GM19043 (cell line): Measurements from ENCODE around the gene LCT.
"Not testable (repeated sequence)": the region's sequence is repeated elsewhere in the genome, so short reads cannot be mapped to it uniquely, and the experiment has no call there.

ENCODE experiments used
- ATAC-seq: cut with Tn5 transposase; IDR thresholded peaks from one replicate; pipeline ENCODE4 v1.9.1; 2021; ENCODE audit warnings: low read depth; ENCODE audit not compliant: unreplicated experiment

Gene LCT

DNA sequence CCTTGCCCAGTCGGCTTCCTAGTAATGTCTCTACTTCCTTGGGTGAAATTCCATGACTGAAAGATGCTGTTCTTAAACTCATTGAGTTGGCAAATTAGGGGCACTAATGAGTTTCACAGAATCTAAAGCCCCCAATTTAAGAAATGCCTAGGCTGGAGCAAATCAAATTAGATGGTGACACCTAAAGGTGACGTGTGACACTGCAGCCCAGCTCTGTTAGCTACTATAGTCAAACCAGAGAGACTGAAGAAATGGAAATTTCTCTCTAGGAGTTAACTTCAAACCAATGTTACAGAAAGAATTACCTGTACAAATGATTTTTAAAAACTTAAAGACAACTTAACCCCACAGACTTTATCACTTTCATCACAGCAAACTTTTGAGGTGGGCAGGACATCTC is 37.2 kb downstream of the LCT start:
- ATAC-seq = no peak

DNA sequence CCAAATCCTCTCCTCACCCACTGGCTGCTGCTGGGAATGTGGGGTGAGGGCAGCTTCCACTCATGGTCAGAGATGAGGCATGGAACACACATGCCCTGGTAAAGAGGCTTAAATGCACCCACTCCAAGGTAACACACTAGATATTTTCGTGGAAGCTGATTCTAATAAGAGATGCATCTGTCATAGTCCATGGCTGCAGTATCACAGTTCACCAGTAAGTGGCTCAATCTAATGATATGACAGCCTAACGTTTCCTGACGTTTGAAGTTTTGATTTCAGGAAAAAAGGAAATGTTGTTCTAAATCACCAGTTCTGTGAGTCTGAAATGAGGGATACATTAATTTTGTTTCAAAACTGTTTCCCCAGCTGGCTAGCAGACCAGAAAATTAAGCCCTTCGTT is 38.2 kb downstream of the LCT start:
- no peak for ATAC-seq

DNA sequence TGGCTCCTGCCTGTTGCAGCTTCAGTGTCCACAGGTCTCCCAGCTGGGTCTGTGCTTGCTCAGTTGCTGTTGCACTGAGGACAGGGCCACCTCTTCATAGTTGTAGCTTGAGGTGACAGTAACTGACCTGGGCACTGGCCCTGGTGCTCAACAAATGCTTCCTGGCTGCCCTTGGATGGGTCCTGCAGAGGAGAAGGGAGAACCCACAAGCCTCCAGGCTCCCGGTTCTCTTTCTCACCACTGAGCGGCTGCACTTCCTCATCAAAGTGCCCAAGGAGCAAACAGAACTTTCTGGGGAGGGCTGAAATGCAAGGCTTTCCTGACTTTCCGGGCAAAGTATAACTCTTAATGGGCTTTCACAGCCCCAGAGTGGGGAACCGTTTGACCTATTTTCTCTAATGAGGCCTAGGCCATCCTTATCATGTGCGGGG is 38.7 kb downstream of the LCT start:
- no peak for ATAC-seq

DNA sequence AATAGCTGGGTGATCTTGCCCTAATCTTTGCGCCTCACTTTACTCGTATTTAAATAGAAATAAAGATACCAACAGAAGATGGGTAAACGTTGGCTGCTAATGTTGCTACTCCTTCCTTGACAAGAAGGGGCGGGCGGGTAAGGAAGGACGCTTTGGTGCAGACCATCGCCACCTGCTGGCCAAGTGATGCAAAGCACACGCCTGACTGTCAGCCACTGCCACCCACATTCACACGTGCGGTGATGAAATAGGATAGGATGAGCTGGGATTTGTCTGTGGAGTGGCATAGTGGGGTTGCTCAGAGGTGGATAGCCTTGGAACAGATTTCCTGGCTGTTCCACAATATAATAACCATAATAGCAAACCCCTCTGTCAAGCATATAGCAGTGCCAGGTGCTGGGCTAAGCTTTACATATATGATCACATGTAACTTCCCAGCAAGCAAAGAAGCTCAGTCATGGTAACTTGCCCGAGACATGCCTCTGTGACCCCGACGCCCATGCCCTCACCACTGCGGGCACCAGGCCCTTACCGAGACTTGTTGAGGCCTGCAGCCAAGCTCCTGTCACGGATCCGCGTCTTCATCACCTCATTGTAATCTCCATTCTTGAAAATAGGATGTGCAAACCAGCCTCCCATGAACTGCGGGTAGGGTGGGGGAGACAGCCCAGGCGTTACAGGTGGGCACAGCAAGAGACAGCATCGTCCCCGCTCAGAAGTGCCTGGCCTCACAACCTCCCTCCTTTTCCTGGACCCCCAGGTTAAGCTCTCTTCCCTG is 39.3 kb downstream of the LCT start:
- peak; percentile 67 for ATAC-seq

DNA sequence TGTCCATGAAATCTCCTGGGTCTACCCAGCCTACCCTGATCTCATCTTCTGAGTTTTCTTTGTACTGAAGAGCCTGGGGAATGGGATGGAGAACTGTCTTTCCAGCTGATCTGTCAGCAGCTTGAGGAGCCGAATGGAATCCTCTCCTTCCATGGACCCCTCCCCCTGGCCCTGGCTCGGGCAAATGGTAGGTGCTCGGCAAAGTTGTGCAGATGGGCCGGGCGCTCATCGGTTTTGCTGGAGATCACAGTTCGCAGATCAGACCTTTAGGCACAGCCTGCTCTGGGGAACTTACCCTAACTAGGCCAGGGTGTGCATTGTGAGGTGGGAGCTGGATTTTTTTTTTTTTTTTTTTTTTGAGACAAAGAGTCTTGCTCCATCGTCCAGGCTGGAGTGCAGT is 40.4 kb downstream of the LCT start:
- no peak for ATAC-seq

DNA sequence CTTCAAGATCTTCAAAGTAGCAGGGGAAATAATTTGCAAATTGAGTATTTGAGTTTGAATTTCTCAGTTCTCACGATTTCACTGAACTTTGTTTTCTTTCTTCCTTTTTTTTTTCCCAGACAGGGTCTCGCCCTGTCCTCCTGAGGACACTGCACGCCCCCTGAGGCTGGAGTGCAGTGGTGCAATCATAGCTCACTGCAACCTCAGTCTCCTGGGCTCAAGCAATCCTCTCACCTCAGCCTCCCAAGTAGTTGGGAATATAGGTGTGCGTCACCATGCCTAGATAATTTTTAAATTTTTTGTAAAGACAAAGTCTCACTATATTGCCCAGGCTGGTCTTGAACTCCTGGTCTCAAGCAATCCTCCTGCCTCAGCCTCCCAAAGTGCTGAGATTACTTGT is 41.3 kb downstream of the LCT start:
- ATAC-seq = not testable (repeated sequence)

DNA sequence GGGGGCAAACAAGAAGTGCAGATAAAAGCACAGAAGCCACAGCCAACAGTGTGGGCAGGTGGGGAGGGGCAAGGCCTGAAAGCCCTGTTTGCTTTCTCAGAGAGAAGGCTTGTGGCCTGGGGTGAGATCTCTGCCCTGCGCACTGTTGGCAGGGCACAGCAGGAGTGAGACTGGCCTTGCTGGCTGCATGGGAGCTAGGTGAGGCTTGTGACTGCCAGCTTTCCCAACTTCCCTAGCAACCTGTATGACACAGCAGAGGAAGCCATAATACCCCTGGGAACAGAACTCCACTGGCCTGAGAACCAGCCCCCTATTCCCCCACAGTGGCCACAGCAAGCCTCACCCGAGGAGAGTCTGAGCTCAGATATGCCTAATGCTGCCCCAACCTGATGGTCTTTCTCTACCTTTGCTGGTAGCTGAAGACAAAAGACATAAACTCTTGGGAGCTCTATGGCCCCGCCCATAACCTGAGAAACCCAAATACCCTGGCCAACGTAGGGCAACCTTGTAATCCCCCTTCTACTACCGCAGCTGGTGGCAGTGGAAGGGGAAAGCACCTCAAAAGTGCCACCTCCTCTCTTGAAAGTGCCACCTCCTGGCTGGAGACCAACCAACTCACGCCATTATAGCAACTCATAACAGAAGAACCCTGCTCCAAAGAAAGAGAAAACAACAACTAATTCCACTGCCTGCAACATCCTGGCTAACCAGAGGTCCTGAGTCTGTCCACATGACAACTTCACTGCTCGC is 44.4 kb downstream of the LCT start:
- no peak for ATAC-seq

DNA sequence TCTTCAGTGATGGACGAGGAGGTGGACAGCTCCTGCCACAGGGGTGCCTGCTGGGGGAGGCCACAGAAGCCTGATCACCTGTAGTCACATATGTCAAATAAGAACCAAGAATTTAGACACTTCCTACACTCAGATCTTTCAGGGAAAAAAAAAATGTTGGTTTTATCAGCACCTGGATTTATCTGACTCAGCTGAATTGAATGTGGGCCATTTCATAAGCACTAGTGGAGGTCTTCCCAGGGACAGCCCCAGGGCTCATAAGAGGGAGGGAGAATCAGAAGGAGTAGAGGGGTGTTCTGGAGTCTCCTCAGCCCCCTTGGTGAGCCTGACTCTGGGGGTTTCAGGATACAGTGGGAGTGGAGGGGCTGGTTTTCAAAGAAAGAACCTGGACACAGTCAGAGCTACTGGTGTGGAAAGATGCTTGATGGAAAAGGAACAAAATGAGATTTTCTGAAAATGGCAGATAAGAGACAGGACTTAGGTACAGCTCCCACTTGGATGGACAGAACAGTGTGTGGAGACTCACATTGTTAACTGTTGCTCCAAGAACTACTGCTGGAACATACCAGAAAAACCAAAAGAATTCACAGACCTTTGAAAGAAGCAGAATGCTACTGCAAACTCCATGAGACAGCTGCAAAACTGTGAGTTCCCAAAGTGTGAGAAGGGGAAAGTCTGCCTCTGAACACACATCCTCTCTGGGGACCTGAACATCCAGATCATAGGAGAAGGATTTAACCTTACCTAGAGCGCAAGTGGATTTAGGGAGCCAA is 45.4 kb downstream of the LCT start:
- ATAC-seq = no peak

DNA sequence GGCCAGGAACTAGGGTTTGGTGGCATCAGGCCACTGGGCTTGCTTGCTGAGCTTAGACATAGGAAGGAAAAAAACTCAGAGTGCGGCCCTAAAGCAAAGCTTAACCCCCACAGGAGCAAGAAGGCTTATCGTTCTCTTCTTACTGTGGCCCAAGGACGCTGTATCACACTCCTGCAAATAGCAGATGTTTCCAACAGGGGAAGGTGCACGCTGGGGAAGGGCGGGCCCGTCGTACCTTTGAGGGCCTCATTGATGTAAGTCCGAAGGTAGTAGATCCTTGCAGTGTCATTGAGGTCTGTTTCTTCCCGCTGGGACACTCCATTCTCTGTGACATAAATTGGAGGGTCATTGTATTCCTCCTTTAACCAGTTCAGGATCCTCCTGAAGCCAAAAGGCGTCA is 46.6 kb downstream of the LCT start:
- no peak for ATAC-seq

DNA sequence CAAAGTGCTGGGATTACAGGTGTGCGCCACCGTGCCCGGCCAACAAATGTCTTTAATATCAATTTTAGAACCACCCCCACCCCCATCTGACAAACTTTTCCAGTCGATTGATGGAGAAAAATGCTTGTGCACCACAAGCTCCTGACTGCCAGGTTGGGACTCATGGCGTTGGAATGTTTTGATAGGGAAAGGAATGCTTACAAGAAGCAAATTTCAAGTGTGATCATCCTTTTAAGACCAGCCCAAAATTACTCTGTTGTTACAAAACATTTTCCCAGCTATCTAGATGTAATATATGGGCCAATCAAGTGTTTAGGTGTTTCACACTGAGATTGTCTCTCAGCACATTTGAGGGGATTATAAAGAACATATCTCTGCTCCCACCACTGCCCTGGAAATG is 50.2 kb downstream of the LCT start:
- no peak for ATAC-seq

DNA sequence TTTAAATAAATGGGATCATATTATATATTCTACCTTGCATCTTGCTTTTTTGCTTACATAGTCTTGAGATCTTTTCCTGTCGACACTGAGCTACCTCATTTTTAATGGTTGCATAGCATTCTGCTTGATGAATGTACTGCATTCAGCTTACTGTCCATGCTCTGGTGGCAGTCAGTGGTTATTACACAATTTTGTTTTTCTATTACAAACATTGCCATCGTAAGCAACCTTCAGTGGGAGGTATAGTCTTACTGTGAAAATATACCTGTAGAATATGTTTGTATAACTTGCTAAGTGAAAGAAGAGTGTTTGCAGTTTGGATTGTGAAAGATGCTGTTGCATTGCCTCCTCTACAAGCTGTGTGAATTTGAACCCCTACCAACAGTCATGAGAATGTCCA is 52.0 kb downstream of the LCT start:
- ATAC-seq = no peak

DNA sequence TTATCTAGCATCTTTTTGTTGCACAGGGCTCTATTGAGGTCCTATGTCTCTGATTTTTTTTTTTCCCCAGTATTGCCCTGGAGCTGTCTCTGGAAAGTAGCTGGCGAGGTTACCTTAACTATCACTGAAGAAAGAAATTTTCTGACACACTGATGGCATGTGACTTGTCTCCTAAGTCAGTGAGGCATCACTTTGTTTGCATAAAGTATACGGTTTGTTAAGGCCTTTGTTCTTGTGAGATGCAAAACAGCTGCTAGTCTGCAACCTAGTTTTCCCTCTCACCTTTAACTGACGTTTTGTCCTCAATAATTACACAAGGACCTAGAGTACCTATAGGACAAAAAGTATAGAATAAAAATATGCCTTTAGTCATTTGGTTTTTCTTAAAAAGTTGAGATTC is 53.5 kb downstream of the LCT start:
- ATAC-seq = no peak

DNA sequence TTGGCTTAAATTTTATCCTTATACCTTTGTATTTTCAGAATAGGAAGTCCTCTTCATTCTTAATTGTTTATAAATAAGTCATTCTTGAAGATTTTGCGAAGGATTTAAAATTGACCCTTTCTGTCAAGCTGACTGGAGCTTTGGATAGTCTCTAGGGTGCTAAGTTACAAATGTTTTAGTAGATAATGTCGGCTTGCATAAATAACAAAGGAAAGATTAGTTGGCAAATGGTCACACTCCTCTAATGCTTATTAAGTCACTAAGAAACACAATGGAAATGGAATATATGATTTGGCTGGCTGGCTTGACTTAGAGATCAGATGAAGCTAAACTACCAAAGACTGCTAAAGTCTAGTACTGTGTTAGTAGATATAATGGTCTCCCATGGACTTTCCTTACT is 54.8 kb downstream of the LCT start:
- ATAC-seq = no peak

DNA sequence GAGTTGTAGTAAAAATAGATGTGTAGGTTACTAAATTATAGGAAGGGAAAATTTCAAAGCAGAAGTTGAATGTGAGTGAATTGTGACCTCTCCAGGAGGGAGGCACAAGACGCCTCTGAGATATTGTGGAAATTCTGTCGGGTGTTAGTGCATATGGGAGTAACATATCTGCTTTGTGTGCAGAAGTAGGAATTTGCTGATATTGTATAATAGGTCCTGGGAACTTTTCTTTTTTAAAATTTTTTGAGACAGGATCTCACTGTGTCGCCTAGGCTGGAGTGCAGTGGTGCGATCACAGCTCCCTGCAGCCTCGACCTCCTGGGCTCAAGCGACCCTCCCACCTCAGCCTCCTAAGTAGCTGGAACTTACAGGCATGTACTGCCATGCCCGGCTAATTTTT is 60.6 kb downstream of the LCT start:
- ATAC-seq = no peak

DNA sequence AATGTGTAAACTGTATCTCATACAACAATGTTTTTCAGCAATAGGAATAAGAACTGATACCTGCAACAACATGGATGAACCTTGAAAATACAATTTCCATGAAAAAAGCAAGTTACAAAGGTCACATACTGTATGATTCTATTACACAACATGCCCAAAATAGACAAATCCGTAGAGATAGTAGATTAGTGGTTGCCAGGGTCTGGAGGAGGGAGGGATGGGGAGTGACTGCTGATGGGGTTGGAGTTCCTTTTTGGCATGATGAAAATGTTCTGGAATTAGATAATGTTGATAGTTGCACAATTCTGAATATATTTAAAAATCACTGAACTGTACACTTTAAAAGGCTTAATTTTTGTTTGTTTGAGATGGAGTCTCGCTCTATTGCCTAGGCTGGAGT is 61.6 kb downstream of the LCT start:
- ATAC-seq = no peak

DNA sequence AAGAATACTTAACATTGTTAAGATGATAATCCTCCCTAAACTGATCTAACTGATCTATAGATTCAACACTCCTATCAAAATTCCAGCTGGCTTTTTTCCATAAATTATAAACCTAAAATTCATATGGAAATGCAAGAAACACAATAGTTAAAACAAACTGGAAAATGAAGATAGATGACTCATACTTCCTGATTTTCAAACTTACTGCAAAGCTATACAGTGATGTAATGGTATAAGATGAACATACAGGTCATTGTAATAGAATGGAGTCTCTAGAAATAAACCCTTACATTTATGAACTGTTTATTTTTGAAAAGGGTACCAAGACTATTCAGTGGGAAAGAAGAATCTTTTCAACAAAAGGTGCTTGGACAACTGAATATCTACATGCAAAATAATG is 63.1 kb downstream of the LCT start:
- ATAC-seq = no peak

DNA sequence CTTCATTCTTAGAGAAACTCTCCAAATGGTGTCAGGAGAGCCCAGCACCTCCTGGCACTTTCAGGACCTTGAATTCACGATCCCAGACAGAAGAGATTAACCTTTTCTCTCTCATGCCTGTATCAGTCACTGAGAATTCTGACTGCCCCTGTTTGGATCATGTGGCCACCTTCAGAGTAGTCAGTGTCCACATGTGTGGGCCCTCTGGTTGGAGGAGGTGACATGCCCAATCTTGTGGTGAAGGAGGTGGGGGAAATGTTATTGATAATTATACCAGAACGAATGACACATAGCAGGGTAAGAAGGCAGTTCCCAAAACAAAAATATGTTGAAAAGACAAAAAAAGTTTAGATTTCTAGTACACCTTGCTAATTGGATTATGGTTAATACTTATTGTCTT is 63.7 kb downstream of the LCT start:
- ATAC-seq = no peak

DNA sequence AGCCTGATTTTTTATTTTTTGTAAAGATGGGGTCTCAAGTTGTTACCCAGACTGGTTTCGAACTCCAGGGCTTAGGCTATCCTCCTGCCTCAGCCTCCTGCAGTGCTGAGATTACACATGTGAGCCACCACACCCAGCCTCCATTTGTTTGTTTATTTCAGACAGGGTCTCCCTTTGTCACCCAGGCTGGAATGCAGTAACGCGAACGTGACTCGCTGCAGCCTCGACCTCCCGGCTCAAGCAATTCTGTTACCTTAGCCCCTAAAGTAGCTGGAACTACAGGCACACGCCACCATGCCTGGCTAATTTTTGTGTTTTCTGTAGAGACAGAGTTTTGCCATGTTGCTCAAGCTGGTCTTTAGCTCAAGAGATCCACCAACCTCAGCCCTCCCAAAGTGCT is 68.1 kb downstream of the LCT start:
- no peak for ATAC-seq

DNA sequence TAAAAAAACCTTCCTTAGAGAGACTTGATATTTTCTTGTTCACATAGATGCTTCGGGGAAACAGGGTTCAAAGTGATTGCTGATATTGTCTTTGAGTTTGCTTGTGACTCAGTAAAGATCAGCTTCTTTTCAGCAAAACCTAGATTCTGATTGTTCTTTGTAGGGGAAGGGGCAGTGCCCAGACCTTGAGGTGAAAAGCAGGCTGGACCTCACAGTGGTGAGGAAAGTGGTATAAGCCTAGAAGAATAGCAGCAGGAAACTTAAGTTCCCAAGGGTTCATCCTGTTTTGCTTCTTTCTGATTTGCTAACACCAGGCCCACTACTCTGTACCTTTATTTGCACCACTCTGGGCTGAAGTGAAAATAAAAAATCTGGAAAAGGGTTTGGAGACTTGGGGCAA is 74.5 kb downstream of the LCT start:
- no peak for ATAC-seq

DNA sequence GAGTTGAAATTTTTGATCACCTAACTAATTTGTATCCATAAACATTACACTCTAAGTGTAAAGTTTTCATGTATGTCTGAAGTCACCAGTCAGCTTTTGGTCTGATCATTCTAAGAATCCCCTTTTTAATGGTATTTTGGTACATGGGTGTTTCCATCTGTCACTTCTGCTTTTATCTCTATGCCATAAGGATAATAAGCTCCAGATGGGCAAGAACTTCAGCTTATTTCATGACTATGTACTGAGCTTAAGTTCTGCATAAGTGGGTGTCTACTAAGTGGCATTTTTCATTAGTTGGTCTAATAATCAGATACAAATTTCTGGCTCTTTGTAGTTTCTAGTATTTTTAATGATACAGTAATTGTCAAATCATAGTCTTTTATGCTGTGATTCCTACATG is 75.0 kb downstream of the LCT start:
- ATAC-seq = no peak

DNA sequence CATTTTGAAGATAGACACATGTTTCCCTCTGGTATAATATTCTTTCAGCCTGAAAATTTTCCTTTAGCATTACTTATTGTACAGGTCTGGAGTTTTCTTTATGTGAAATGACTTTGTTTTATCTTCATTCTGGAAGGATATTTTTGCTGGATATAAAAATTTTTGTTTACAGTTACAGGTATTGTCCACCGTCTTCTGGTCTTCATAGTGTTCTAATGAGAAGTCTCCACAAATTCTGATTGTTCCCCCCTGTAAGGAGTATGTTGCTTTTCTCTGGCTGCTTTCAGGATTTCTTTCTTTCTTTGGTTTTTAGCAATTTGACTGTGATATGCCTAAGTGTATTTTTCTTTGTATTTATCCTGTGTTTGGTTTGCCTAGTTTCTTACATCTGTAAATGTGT is 80.3 kb downstream of the LCT start:
- ATAC-seq = no peak

DNA sequence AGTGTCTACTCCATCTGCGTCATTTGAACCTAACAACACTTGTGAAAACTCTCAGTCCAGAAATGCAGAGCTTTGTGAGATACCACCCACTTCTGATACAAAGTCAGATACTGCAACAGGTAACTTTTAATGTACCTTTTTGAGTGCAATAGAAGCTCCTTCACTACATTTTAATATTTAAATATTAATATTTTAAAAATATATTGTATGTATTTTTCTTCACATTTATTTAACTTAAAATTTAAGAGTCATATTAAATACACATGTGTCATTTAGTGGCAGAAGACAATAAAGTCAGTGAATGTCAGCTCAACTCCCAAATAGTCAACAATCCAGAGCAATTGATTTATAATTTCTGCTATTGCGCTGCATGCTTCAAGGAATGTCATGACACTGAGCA is 81.4 kb downstream of the LCT start:
- no peak for ATAC-seq
